HL-60/S4 (cell line): ENCODE results near the gene DCAF4.

Experiments
- in situ Hi-C: fragments of 300-500 bp; cut with MboI; formaldehyde crosslinking; loops from 2 replicates; pipeline ENCODE4 v1.14.3; 2022; ENCODE audit warnings: low sequenced_read_pairs

The DCAF4 gene

GRCh38 chr14:72894323-72894622 is 32.0 kb upstream of the DCAF4 start:
- in situ Hi-C loops, result loop anchor here (10.0 kb wide), 1 partner anchor 369 kb away; no protein-coding TSS in a partner anchor

- in situ Hi-C loops, result loop anchor here (10.0 kb wide), 1 partner anchor 370 kb away; no protein-coding TSS in a partner anchor
Measured at GRCh38 chr14:72894623-72895378, 31.5 kb upstream of the DCAF4 start.

DNA sequence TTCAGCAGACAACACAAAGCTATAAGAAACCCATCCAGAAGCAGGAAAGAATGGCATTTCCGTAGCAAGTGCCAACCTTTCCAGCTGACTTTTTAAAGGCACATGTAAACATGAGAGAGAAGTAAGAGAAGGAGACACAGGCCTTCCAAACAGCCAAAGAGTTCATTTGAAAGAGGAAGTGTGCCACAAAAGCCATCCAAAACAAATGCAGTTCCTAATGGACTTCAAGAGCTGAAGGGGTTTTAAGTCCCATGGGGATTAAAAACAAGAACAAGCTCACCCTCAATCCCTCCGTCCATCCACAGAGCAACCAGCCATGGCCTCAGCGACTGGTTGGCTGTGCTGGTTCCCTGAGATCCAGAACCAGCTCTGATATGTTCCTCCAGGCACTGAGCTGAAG is 27.8 kb upstream of the DCAF4 start:
- in situ Hi-C loops, result loop anchor here (10.0 kb wide), 1 partner anchor 374 kb away; no protein-coding TSS in a partner anchor

GRCh38 chr14:72901361-72901760 is 24.9 kb upstream of the DCAF4 start:
- in situ Hi-C loops, result no loop called here

DNA sequence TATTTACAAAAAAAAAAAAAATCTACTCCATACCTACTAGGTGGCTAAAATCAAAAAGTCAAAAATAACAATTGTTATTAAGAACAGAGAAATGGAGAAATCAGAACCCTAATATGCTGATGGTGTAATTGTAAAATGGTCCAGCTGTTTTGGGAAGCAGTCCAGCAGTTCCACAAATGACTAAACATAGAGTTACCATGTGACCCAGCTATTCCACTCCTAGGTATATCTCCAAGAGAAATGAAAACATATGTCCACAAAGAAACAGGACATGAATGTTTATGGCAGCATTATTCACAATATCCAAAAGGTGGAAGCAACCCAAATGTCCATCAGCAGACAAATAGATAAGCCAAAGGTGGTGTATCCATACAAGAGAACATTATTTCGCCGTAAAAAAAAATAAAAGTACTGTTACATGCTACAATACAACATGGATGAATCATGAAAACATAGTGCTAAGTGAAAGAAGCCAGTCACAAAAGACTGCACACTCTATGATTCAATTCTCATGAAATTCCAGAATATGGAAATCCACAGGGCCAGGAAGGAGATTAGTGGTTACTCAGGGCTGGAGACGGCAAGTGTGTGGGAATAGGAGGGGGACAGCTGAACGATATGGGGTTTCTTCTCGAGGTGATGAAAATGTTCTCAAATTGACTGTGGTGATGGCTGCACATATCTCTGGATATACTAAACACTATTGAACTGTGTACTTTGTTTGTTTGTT is 23.3 kb upstream of the DCAF4 start:
- in situ Hi-C loops, result no loop called here

GRCh38 chr14:72903716-72904115 is 22.5 kb upstream of the DCAF4 start:
- in situ Hi-C loops, result no loop called here

GRCh38 chr14:72904218-72904617 is 22.0 kb upstream of the DCAF4 start:
- in situ Hi-C loops, result no loop called here

DNA sequence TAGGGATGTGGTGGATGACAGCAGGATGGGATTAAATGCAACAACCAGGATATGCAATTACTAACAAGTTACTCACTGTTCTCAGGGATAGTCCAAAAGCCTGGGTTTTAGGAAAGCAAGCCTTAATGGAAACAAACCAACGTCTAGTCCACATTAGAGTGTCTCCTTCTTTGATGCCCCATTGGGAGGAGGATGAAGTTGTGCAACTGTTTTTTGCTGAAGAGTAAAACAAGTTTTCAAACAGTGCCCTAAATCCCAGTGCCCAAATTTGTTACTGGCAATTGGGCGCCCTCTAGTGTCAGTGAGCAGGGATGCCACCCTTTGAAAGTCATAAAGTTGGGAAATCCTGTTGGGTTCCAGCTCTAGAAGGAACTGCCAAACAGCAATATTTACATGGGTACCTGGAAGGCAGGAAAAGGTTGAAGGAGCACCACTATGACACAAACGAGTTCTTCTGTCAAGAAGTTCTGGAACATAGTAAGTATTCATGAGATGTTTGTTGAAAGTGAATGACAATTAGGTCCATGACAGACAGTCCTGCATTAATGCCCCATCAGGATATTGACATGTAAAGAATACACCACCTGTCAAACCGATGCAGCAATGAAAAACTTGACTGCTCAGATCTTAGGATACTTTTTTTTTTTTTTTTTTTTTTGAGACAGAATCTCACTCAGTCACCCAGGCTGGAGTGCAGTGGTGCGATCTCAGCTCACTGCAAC is 21.3 kb upstream of the DCAF4 start:
- in situ Hi-C loops, result no loop called here

DNA sequence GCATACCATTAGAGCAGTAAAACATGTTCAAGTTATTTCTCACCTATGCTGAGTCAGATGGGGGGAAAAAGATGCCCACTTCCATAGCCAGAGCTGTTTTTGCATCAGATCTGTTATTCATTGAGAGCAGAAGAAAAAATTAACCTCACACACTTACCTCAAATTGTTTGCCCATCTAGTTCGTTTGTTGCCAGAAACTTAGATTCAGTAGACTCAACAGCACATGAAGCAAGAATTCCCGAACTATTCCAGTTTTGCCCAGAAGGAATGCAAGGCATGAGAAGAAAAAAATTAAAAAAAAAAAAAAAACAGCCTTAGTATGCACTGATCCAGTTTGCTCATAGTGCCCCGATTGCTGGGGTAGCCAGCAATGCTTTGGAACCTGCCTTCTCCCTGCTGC is 19.9 kb upstream of the DCAF4 start:
- in situ Hi-C loops, result no loop called here

DNA sequence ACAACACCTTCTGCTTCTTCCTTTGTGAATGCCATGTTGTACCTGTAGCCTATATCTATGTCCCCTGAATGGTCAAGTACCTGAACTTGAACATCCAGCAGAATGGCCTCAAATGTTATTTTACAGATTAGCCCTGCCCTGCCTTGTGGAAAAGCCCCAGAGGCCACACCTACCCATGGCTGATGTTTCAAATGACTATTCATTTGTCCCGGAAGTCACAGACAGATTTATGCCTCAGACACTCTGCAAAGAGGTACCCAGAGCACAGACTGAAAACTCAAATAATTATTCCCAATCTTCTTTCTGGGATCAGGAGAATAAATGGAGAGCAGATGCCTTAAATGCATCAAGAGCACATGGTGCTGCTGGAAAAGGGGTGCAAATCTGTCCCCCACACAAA is 19.4 kb upstream of the DCAF4 start:
- in situ Hi-C loops, result no loop called here

DNA sequence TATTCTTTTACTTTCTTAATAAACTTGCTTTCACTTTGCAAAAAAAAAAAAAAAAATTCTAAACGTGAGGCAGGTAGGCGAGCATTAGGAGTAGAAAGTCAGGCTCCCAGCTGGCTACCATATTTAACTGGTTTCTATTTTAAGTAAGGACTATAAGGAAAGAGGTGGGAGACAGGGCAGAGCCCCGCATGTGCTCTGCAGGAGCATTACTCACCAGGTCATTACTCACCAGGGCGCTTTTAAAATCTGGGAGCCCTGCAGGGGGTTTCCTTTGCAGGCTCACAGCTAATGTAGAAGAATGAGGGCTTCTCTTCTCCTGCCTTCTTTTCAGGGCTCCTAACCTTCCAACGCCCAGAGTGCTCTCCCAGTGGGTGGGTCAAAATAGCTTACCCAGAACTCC is 18.4 kb upstream of the DCAF4 start:
- in situ Hi-C loops, result no loop called here

- in situ Hi-C loops, result no loop called here
Measured at GRCh38 chr14:72909163-72909562, 17.1 kb upstream of the DCAF4 start.

DNA sequence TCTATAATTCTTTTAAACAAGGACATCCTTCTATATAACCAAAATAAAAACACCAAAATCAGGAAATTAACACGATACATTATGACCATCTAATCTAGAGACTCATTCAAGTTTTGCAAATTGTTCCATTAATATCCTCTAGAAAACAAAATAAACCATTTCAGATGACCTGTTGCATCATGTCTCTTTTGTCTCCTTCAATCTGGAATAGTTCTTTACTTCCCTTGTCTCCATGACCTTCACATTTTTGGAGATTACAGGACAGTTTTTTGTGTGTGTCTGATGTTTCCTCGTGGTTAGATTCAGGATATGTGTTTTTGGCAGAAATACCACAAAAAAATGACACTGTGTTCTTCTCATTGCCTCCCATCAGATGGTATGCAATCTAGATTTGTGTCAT is 12.5 kb upstream of the DCAF4 start:
- in situ Hi-C loops, result no loop called here

DNA sequence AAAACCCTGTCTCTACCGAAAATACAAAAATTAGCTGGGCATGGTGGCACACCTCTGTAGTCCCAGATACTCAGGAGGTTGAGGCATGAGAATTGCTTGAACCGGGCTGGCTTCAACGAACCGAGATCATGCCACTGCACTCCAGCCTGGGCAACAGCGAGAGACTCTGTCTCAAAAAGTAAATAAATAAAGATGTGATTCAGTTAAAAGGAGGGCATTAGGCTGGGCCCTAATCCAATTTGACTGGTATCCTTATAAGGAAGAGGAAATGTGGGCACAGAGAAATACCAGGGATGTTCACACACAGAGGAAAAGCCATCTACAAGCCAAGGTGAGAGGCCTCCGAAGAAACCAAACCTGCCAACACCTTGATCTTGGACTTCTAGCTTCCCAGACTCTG is 10.1 kb upstream of the DCAF4 start:
- in situ Hi-C loops, result no loop called here

DNA sequence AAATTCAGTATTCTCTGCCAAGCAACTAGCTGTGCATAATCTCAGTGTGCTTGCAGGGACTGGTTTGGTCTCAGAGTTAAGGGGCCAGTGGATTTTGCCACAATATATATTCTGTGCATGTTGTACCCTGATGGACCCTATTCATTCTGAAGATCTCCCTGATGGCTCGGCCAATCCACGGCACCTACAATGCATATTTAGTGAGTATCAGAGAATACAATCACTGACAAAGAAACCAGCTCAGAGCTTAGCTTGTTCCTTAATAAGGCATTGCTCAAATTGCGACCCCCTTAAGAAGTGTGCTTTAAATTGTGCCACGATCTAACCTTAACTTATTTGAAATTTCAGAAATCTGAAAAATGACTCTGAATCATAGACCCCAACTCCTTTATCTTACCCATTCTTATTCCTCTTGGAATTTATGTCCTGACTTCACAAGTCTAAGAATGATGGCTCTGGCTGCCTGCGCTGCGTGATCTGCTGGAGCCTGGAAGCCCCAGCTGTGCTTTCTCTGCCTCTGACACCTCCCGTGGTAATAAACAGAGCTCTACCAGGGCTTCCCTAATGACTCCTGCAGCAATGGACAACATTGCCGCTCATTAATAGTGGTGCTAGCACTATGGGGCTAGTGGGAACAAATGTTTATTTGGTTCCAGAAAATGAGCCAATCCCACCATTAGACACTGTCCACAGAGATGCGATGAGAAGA is 9.0 kb upstream of the DCAF4 start:
- in situ Hi-C loops, result no loop called here

GRCh38 chr14:72920008-72920407 is 6.3 kb upstream of the DCAF4 start:
- in situ Hi-C loops, result no loop called here

GRCh38 chr14:72921396-72921795 is 4.9 kb upstream of the DCAF4 start:
- in situ Hi-C loops, result no loop called here

DNA sequence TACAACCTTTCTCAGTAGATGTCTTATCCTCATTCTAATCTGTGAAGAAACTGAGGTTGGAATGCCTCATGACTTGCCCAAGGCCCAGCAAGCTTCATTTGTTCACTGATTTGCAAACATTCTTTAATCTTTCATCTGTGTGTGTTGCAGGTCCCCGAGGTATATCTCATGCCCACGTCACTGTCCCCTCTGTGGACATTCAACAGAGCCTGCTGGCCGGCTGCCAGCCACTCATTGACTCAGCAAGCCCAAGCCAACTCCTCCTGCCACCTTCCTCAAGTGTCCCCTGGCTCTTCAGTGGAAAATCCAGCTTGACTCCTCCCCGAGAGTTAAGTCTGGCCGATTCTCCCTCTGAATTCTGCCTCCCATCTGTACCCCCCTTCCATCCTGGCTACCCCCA is 1.9 kb upstream of the DCAF4 start:
- in situ Hi-C loops, result no loop called here

DNA sequence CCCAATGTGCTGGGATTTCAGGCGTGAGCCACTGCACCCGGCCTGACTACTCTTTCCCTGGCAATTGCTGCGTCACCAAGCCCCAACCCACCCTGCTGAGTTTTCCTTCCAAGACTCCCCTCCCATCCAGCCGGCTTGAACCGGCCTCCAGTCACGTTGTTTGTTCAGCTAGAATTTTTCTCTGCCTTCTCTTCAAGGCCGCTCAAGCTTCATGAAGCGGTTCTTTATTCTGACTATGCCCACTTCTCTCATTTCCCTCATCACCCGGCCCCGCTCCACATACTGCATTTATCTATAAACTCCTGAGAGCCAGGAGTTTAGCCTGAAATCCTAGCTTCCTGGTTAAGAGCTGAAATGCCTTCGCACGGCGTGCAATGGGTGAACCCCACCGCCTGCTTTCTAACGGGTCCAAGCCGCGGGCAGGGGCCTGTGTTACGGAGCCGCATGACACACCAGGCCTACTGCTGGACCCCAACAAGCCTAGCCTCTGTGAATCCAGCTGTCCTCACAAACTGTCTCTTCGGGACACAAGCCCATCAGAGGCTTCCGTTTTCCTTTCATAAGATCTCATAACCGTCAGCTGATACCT is 999 bp upstream of the DCAF4 start:
- in situ Hi-C loops, result no loop called here

DNA sequence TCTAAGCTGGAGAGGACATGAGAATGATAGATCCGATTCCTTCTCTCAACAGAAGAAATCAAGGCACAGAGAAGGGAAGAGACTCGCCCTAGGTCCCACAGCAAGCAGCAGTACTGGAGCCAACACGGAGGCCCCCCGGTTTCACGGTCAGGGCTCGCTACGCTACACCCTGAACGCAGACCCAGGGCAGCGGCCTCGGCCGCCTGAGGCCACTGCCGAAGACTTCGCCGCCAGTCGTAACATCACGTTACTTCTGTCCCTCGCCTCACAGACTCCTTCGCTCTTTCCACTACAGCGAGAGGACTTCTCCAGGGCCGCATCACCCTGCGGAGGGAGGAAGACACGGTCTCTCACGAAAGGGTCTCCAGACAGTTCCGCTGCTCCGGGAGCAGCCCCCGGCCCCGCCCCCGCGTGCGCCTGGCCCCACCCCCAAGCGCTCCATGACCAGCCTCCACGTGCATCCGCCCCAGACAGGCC is 411 bp upstream of the DCAF4 start:
- in situ Hi-C loops, result no loop called here

DNA sequence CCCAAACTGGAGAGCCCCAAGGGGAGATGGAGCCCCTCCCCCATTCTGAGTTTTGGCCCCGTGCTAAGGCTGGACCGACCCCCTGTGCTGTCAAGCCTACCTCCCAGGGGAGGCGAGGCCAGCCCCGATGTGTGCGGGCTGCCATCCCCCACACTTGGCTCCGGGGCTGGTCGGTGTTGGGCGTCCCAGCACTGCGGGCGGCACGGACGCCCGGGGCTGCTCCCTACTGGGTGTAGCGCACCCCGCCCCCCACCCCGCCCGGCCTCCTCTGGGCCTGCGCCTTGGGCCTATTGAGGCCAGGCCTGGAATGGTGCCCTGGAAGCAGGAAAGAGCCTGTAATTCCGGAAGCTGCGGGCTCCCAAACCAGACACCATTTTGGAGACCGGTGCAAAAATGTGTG is 2.6 kb downstream of the DCAF4 start:
- in situ Hi-C loops, result no loop called here
